Vagina (tissue), 2 donors: ENCODE results near the gene MTHFD1L. TPM values are rescaled to one million over a fixed set of nuclear protein-coding genes. Genes with fewer than 3 reads are reported as not detected.

Experiments
- DNase-seq, 2 donors: peaks; one replicate each; pipeline ENCODE4 v3.0.0-alpha.2; 2017; ENCODE audit errors: extremely low spot score in 2 of 2
- H3K27ac ChIP-seq: fragments of 200-600 bp; sonication (generic); one replicate; pipeline ENCODE4 v1.5.1; 2019
- H3K27me3 ChIP-seq: fragments of 200-600 bp; sonication (generic); one replicate; pipeline ENCODE4 v1.5.1; 2019
- H3K36me3 ChIP-seq, 2 donors: fragments of 200-600 bp; sonication (generic); one replicate each; pipeline ENCODE4 v1.5.1; 2017 to 2019
- H3K4me1 ChIP-seq: fragments of 200-600 bp; sonication (generic); one replicate; pipeline ENCODE4 v1.5.1; 2019
- H3K4me3 ChIP-seq, 2 donors: fragments of 200-600 bp; sonication (generic); 1 replicate in 1 of 2; 2 replicates in 1 of 2; pipeline ENCODE4 v1.5.1; 2016 to 2019
- H3K9me3 ChIP-seq: fragments of 200-600 bp; sonication (generic); one replicate; pipeline ENCODE4 v1.5.1; 2019
- POLR2A ChIP-seq, 2 donors: fragments of 450-650 bp; IDR thresholded peaks; one replicate each; pipeline ENCODE4 v1.6.1; 2017; ENCODE audit warnings: antibody characterized with exemption in 2 of 2, mild to moderate bottlenecking in 2 of 2, moderate library complexity in 2 of 2
- POLR2AphosphoS5 ChIP-seq, 2 donors: sonication (generic); formaldehyde crosslinking; IDR thresholded peaks; one replicate each; pipeline ENCODE4 v1.9.0; 2017; ENCODE audit warnings: antibody characterized with exemption in 2 of 2, mild to moderate bottlenecking in 2 of 2, low read depth in 1 of 2; ENCODE audit not compliant: insufficient read depth in 1 of 2
- intact Hi-C: fragments of 100-400 bp; cut with DNase I; formaldehyde crosslinking; loops from one replicate; pipeline ENCODE4 v1.15.1; 2023
- total RNA-seq: library from RNA; depleted of rRNA; stranded (reverse); fragments of >200 nt; gene quantifications from one replicate; pipeline ENCODE4 v1.2.3, GENCODE V29; 2016
- TF ChIP-seq, protein P1 (sequence below), 3 experiments: fragments of 450-650 bp in 2 of 3; fragments of 200-600 bp in 1 of 3; sonication (generic) in 1 of 3; IDR thresholded peaks; one replicate each; pipeline ENCODE4 v1.5.1; 2017 to 2019; ENCODE audit warnings: antibody characterized with exemption in 3 of 3, mild to moderate bottlenecking in 2 of 3, moderate library complexity in 2 of 3

Gene MTHFD1L
- total RNA-seq, 1 donor from 2014 or later, result 2.7 TPM

DNA sequence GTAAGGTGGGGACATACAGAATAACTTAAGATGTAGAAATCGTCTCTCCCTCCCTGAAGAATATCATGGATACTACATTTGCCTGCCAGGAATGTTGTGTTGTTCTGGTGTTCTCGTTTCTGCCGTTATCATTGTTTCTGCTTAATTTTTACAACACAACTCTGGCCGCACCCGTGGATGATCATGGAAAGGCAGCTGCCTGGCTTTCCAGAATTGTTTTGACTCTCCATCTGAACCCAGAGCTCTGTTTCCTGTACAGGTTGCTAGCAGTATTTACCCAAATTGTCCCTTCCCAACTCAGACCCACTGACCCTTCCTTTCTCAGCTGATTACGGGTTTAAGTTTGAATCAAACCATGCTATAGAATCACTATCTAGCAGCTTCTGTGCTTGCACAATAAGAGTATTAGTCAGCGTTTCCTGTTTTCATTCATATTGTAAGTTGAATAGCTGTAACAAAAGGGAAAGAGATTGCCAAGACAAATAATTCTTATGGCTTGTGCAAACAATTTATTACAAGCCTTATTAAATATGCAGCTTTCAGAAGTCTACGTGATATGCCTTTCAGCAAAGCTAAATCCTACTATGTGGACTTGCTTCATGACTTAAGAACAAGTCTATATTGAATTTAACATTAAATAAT, 139.0 kb downstream of the MTHFD1L start:
- no peak overlapping the region for H3K4me3 ChIP-seq
- TF ChIP-seq POLR2AphosphoS5 (IDR thresholded peaks at IDR 0.05; ENCODE audit: insufficient read depth in 1 of 2, low read depth in 1 of 2), result peak; percentile 21 to 88
- TF ChIP-seq, protein P1, sequence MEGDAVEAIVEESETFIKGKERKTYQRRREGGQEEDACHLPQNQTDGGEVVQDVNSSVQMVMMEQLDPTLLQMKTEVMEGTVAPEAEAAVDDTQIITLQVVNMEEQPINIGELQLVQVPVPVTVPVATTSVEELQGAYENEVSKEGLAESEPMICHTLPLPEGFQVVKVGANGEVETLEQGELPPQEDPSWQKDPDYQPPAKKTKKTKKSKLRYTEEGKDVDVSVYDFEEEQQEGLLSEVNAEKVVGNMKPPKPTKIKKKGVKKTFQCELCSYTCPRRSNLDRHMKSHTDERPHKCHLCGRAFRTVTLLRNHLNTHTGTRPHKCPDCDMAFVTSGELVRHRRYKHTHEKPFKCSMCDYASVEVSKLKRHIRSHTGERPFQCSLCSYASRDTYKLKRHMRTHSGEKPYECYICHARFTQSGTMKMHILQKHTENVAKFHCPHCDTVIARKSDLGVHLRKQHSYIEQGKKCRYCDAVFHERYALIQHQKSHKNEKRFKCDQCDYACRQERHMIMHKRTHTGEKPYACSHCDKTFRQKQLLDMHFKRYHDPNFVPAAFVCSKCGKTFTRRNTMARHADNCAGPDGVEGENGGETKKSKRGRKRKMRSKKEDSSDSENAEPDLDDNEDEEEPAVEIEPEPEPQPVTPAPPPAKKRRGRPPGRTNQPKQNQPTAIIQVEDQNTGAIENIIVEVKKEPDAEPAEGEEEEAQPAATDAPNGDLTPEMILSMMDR (IDR thresholded peaks at IDR 0.05), result no peak

DNA sequence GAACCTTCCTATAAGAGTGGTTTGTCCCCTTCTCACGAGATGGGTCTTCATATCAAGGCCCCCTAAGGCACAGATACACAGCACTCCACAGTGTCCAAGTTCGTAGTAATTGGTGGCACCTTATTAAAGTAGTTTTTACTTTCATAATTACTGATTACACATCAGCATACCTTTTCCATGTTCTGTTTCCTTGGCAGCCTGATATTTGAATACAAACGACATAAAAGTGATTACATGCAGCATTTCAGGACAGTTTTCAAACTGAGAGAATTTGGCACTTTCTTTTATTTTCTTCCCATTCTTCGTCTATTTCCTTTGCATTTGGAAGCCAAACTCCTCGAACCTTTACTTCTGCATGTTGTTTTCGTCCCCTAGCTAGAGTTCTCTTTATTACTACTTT, 139.7 kb downstream of the MTHFD1L start:
- Histone ChIP-seq H3K36me3 (no peaks in the 10 kb centered on the region), H3K27ac (no peak overlapping the region), H3K4me3 (no peak overlapping the region), H3K9me3 (no peaks in the 10 kb centered on the region), H3K27me3 (no peaks in the 10 kb centered on the region), H3K4me1 (peaks cover 6% of the 10 kb centered on the region)
- TF ChIP-seq, protein P1 (IDR thresholded peaks at IDR 0.05), result no peak
- TF ChIP-seq POLR2AphosphoS5 (IDR thresholded peaks at IDR 0.05; ENCODE audit: insufficient read depth in 1 of 2, low read depth in 1 of 2) (no peak), POLR2A (IDR thresholded peaks at IDR 0.05) (no peak)
- no peak for DNase-seq
- intact Hi-C loops, result loop anchor here (10.0 kb wide), 1 partner anchor 110 kb away; no protein-coding TSS in a partner anchor

More for the DNA sequence above, 139.0 kb downstream of the MTHFD1L start:
- Histone ChIP-seq H3K9me3 (no peaks in the 10 kb centered on the region), H3K36me3 (no peaks in the 10 kb centered on the region), H3K27me3 (no peaks in the 10 kb centered on the region), H3K27ac (peak overlapping the region; percentile 43), H3K4me1 (peaks cover 6% of the 10 kb centered on the region)
- intact Hi-C loops, result loop anchor here (10.0 kb wide), 1 partner anchor 110 kb away; no protein-coding TSS in a partner anchor
- no peak for DNase-seq

DNA sequence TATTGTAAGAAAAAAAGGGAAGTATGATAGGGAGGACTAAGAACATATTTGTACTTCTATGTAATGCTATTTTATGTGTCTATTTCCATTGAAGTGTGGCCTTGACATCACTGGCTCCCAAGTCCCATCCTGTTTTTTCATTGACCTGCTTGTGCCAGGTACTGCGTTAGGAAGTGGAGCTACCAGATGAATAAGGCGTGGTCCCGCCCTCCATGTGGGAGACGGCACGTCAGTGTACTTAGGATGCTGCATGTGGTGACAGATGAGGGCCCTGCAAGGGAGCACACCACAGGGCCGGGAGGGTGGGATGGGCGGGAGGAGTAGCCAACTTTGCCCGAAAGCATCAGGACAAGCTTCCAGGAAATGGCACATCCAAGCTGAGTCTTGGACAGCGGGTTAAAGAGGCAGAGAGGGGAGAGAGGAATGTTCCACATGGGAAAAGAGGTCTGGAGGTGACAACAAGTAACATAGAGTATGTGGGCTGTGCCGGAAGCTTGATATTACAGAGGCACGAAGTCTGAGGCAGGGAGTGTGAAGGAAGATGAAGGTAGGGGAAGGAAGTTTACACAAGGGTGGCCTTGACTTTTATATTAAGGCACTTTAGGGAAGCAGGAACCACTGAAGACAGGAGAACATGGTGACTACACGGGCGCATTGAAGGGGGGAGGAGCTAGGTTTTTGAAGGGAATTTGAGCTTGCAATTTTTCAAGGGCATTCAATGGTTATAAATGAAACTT, 140.6 kb downstream of the MTHFD1L start:
- intact Hi-C loops, result loop anchor here (10.0 kb wide), 1 partner anchor 111 kb away; no protein-coding TSS in a partner anchor

DNA sequence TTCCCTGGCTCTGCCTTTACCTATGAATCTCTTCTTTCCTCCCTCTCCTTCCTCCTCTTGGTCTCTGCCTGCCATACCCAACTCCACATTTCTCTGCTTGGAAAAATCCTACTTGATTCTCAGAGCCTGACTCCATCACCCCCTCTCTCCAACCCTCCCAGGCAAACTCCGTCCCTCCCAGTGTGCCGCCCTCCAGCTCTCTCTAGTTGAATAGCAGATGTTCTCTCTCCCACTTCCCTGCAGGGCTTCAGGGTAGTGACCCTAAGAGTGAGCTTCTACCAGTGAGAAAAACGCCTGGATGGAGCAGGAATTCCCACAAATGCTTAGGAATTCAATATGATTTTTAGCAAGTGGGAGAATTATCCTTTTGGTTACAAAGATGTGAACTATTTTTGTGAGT, 141.6 kb downstream of the MTHFD1L start:
- no peaks in the 10 kb centered on the region for H3K9me3 ChIP-seq
- H3K4me3 ChIP-seq, result no peak overlapping the region
- no peaks in the 10 kb centered on the region for H3K36me3 ChIP-seq
- TF ChIP-seq, protein P1 (IDR thresholded peaks at IDR 0.05), result no peak
- no peak for TF ChIP-seq POLR2AphosphoS5 (IDR thresholded peaks at IDR 0.05; ENCODE audit: insufficient read depth in 1 of 2, low read depth in 1 of 2)
- TF ChIP-seq POLR2A (IDR thresholded peaks at IDR 0.05), result no peak
- intact Hi-C loops, result loop anchor here (10.0 kb wide), 1 partner anchor 112 kb away; no protein-coding TSS in a partner anchor
- no peak overlapping the region for H3K27ac ChIP-seq
- peaks cover 6% of the 10 kb centered on the region for H3K4me1 ChIP-seq
- DNase-seq, result no peak
- no peaks in the 10 kb centered on the region for H3K27me3 ChIP-seq

More for the DNA sequence above, 140.6 kb downstream of the MTHFD1L start:
- peaks cover 6% of the 10 kb centered on the region for H3K4me1 ChIP-seq
- TF ChIP-seq POLR2AphosphoS5 (IDR thresholded peaks at IDR 0.05; ENCODE audit: insufficient read depth in 1 of 2, low read depth in 1 of 2), result no peak
- no peak for TF ChIP-seq POLR2A (IDR thresholded peaks at IDR 0.05)
- TF ChIP-seq, protein P1 (IDR thresholded peaks at IDR 0.05), result no peak
- no peaks in the 10 kb centered on the region for H3K36me3 ChIP-seq
- H3K4me3 ChIP-seq, result no peak overlapping the region
- no peak for DNase-seq
- no peaks in the 10 kb centered on the region for H3K27me3 ChIP-seq
- no peak overlapping the region for H3K27ac ChIP-seq
- H3K9me3 ChIP-seq, result no peaks in the 10 kb centered on the region
